ENCODE data around the gene POC5. TPM values are rescaled to one million over a fixed set of nuclear protein-coding genes. Genes with fewer than 3 reads are reported as not detected.
"Not testable (repeated sequence)": the region's sequence is repeated elsewhere in the genome, so short reads cannot be mapped to it uniquely, and the experiment has no call there.

Gene POC5
- total and polyA plus RNA-seq, 2 of the 8 experiments (the other 6 are each of a cell fraction or from before 2014, with no cell fraction given): 11.2 to 12.1 TPM

GRCh38 chr5:75731515-75731914 is 14.3 kb upstream of the POC5 start:
- not testable (repeated sequence) for H4K8ac ChIP-seq (ENCODE audit: extremely low read depth, insufficient read depth, low read length)
- WGBS, 2 experiments (ENCODE audit: extremely low coverage in 1 of 2, insufficient coverage in 1 of 2, insufficient read length in 1 of 2, insufficient replicate concordance in 2 of 2, low coverage in 1 of 2, low lambda C conversion rate in 2 of 2, missing lambda C conversion rate in 1 of 2): 97% methylated on average over 4 of the region's 4 CpGs; no CpG with 5 or more reads in 1 of the 2 experiments

More at GRCh38 chr5:75731515-75731914, 14.3 kb upstream of the POC5 start:
- H4K91ac ChIP-seq (replicated peaks; ENCODE audit: insufficient read length, low read length); H3K27me3 ChIP-seq (replicated peaks in 1 of 4; ENCODE audit: control insufficient read depth in 3 of 4, extremely low read depth in 1 of 4, insufficient read depth in 3 of 4, low read length in 3 of 4); H3K9ac ChIP-seq (replicated peaks in 1 of 4; ENCODE audit: extremely low read depth in 1 of 4, low read depth in 3 of 4, low read length in 3 of 4); H2BK20ac ChIP-seq (ENCODE audit: low read length); H2AFZ ChIP-seq (ENCODE audit: low read length); CTCF ChIA-PET (ENCODE audit: partially characterized antibody); H3K14ac ChIP-seq (ENCODE audit: insufficient read length); H3K4me3 ChIP-seq (ENCODE audit: extremely low read depth in 1 of 4, insufficient read depth in 2 of 4, low read depth in 3 of 4, low read length in 4 of 4); H3K23me2 ChIP-seq (ENCODE audit: low read depth, low read length); H4K20me1 ChIP-seq (replicated peaks in 1 of 2; ENCODE audit: control insufficient read depth in 1 of 2, insufficient read depth in 2 of 2, low read length in 2 of 2); H3K27ac ChIP-seq (ENCODE audit: low read depth, low read length); H3K56ac ChIP-seq (replicated peaks; ENCODE audit: insufficient read length, low read depth, low read length); H3K4me2 ChIP-seq (ENCODE audit: insufficient read depth in 1 of 2, low read depth in 2 of 2, low read length in 2 of 2); H2AK5ac ChIP-seq (ENCODE audit: low read depth, low read length); H2BK15ac ChIP-seq (ENCODE audit: low read length); H3K4me1 ChIP-seq (replicated peaks in 1 of 4; ENCODE audit: control insufficient read depth in 3 of 4, insufficient read depth in 4 of 4, low read length in 3 of 4); H3K23ac ChIP-seq (ENCODE audit: insufficient read length); H2BK120ac ChIP-seq (replicated peaks; ENCODE audit: low read depth, low read length); H2BK12ac ChIP-seq (ENCODE audit: low read depth, low read length); H3K4ac ChIP-seq (replicated peaks; ENCODE audit: insufficient read length, low read depth, low read length); DNase-seq (ENCODE audit: low read depth in 1 of 2, low spot score in 2 of 2); FAIRE-seq; H2BK5ac ChIP-seq (ENCODE audit: low read depth, low read length); H3K36me3 ChIP-seq (ENCODE audit: control insufficient read depth in 2 of 4, insufficient read depth in 4 of 4, low read length in 3 of 4); H3K79me2 ChIP-seq (ENCODE audit: control insufficient read depth in 1 of 2, insufficient read depth in 2 of 2, low read length in 2 of 2); H3K79me1 ChIP-seq (ENCODE audit: low read depth, low read length); H3K9me3 ChIP-seq (ENCODE audit: insufficient read depth in 2 of 2, low read depth in 1 of 2, low read length in 1 of 2); H4K5ac ChIP-seq (ENCODE audit: insufficient read length, low read depth, low read length); H3K18ac ChIP-seq (ENCODE audit: extremely low read depth, low read length): not testable (repeated sequence)
- POLR2A ChIA-PET (ENCODE audit: partially characterized antibody): interaction anchor here (0.6 kb wide), 1 partner anchor 469 kb away, joined by 3 read pairs; no protein-coding TSS in a partner anchor

Measured in H1 (cell line).